Sigmoid colon (tissue), 7 donors: Measurements from ENCODE around the gene NOL3. TPM values are rescaled to one million over a fixed set of nuclear protein-coding genes. Genes with fewer than 3 reads are reported as not detected.
A peak's percentile ranks its signal among the peaks of the same experiment; 100 is the strongest.
"Not testable (repeated sequence)": the region's sequence is repeated elsewhere in the genome, so short reads cannot be mapped to it uniquely, and the experiment has no call there.

ENCODE experiments used
- DNase-seq: peaks from one replicate; pipeline ENCODE4 v3.0.0-alpha.2; 2019
- H3K27ac ChIP-seq, 4 donors: fragments of 200-600 bp; sonication (generic); one replicate each; pipeline ENCODE4 v1.5.1; 2016 to 2019; ENCODE audit warnings: mild to moderate bottlenecking in 1 of 4
- H3K27me3 ChIP-seq, 3 donors: fragments of 200-600 bp; sonication (generic); one replicate each; pipeline ENCODE4 v1.5.1; 2019; ENCODE audit warnings: mild to moderate bottlenecking in 1 of 3
- H3K36me3 ChIP-seq, 4 donors: fragments of 200-600 bp; sonication (generic); one replicate each; pipeline ENCODE4 v1.5.1; 2016 to 2019
- H3K4me1 ChIP-seq, 4 donors: fragments of 200-600 bp; sonication (generic); one replicate each; pipeline ENCODE4 v1.5.1; 2017 to 2019
- H3K4me3 ChIP-seq, 4 donors: fragments of 200-600 bp; sonication (generic); one replicate each; pipeline ENCODE4 v1.5.1; 2017 to 2019; ENCODE audit warnings: mild to moderate bottlenecking in 2 of 4, moderate library complexity in 1 of 4
- H3K9me3 ChIP-seq, 4 donors: fragments of 200-600 bp in 3 of 4; sonication (generic) in 3 of 4; one replicate each; pipeline versions ENCODE4 v1.5.1 to v1.6.1; 2013 to 2019
- CTCF ChIP-seq, 4 experiments: fragments of 450-650 bp in 3 of 4; fragments of 200-600 bp in 1 of 4; IDR thresholded peaks; one replicate each; pipeline ENCODE4 v1.5.1; 2016 to 2019; ENCODE audit warnings: antibody characterized with exemption in 4 of 4, mild to moderate bottlenecking in 3 of 4, moderate library complexity in 2 of 4
- EP300 ChIP-seq, 4 donors: sonication (generic); formaldehyde crosslinking; IDR thresholded peaks; one replicate each; pipeline ENCODE4 v1.6.1; 2017; ENCODE audit warnings: antibody characterized with exemption in 4 of 4
- POLR2A ChIP-seq, 2 donors: fragments of 450-650 bp; IDR thresholded peaks; one replicate each; pipeline ENCODE4 v1.6.1; 2016; ENCODE audit warnings: antibody characterized with exemption in 2 of 2, mild to moderate bottlenecking in 2 of 2, moderate library complexity in 2 of 2
- POLR2AphosphoS5 ChIP-seq, 4 donors: sonication (generic); formaldehyde crosslinking; IDR thresholded peaks; one replicate each; pipeline ENCODE4 v1.6.1; 2017; ENCODE audit warnings: antibody characterized with exemption in 4 of 4
- WGBS, 2 donors: extraction: QIAGEN DNeasy Blood & Tissue Kit; methylation state at CpG; one replicate each; pipeline ENCODE4 v1.1.7; 2013; 5-methylcytosine and 5-hydroxymethylcytosine counted together
- intact Hi-C: fragments of 100-400 bp; cut with DNase I; formaldehyde crosslinking; loops from one replicate; pipeline ENCODE4 v1.15.1; 2023
- polyA plus RNA-seq, 3 donors: library from polyadenylated mRNA; stranded (reverse); fragments of 200-250 nt; gene quantifications; one replicate each; pipeline ENCODE4 v1.2.3, GENCODE V29; 2013
- total RNA-seq, 4 donors: library from RNA; depleted of rRNA; stranded (reverse); fragments of >200 nt; gene quantifications; one replicate each; pipeline ENCODE4 v1.1.0, GENCODE V29; 2016
- donor health status: healthy with polysubstance abuse.
- donor health status: Bipolar disorder and iron deficiency.
- donor health status: healthy.

NOL3 gene
- total RNA-seq, result 10 to 100 TPM; 23.2 to 36.7 (median 25.9) TPM
- 10 to 100 TPM; 12.7 to 23.9 (median 13.2) TPM for polyA plus RNA-seq

- DNase-seq, result peak; percentile 94
- TF ChIP-seq POLR2A (IDR thresholded peaks at IDR 0.05) (no peak), POLR2AphosphoS5 (IDR thresholded peaks at IDR 0.05) (peak; percentile 47 to 80 (median 66)), EP300 (IDR thresholded peaks at IDR 0.05) (no peak)
- H3K27ac ChIP-seq, result peak within 1 kb of the TSS; percentile 87 to 95 (median 90)
- no peaks in the 10 kb centered on the region for H3K9me3 ChIP-seq
- H3K36me3 ChIP-seq, result no peaks in the 10 kb centered on the region
- 1% methylated on average over 50 of the region's 50 CpGs for WGBS, 2 donors
- H3K27me3 ChIP-seq, result peaks cover 8 to 10% (median 9%) of the 10 kb centered on the region in 3 donors
- H3K4me1 ChIP-seq, result peaks cover 0 to 64% (median 59%) of the 10 kb centered on the region in 4 donors
- H3K4me3 ChIP-seq, result peak within 1 kb of the TSS; percentile 29 to 57 (median 48)
- intact Hi-C loops, result no loop called here
Observed at GRCh38 chr16:67170168-67170948, at the start of gene NOL3. Gene NOL3, plus strand, starts transcription at chr16:67170538.

GRCh38 chr16:67122799-67123198 lies 47.5 kb upstream of the NOL3 start:
- H3K27ac ChIP-seq, H3K4me3 ChIP-seq, H3K4me1 ChIP-seq, H3K9me3 ChIP-seq, intact Hi-C loops, H3K27me3 ChIP-seq: not testable (repeated sequence)
- WGBS, 2 donors, result 96 to 98% methylated on average over 5 of the region's 5 CpGs
- DNase-seq, result peak; percentile 44
- peaks cover 0 to 73% (median 28%) of the 10 kb centered on the region in 4 donors for H3K36me3 ChIP-seq

GRCh38 chr16:67128417-67128816 lies 41.9 kb upstream of the NOL3 start:
- DNase-seq, result no peak
- H3K9me3 ChIP-seq, result no peaks in the 10 kb centered on the region
- no peak overlapping the region for H3K27ac ChIP-seq
- H3K27me3 ChIP-seq, result no peaks in the 10 kb centered on the region
- intact Hi-C loops, result no loop called here
- H3K4me3 ChIP-seq, result no peak overlapping the region
- TF ChIP-seq EP300 (IDR thresholded peaks at IDR 0.05) (no peak), POLR2A (IDR thresholded peaks at IDR 0.05) (no peak), POLR2AphosphoS5 (IDR thresholded peaks at IDR 0.05) (no peak), CTCF (IDR thresholded peaks at IDR 0.05) (no peak)
- H3K4me1 ChIP-seq, result no peaks in the 10 kb centered on the region
- peaks cover 0 to 79% (median 23%) of the 10 kb centered on the region in 4 donors for H3K36me3 ChIP-seq

- no peak overlapping the region for H3K4me3 ChIP-seq
- no peaks in the 10 kb centered on the region for H3K27me3 ChIP-seq
- no peaks in the 10 kb centered on the region for H3K9me3 ChIP-seq
- peaks cover 0 to 79% (median 23%) of the 10 kb centered on the region in 4 donors for H3K36me3 ChIP-seq
- no peak for TF ChIP-seq EP300 (IDR thresholded peaks at IDR 0.05)
- TF ChIP-seq CTCF (IDR thresholded peaks at IDR 0.05), result no peak
- WGBS, 2 donors, result 96% methylated on average over 3 of the region's 3 CpGs
- intact Hi-C loops, result no loop called here
- DNase-seq, result no peak
- no peaks in the 10 kb centered on the region for H3K4me1 ChIP-seq
- no peak overlapping the region for H3K27ac ChIP-seq
Observed at GRCh38 chr16:67128887-67129286, 41.5 kb upstream of the NOL3 start.

GRCh38 chr16:67129422-67129821 lies 40.9 kb upstream of the NOL3 start:
- Histone ChIP-seq H3K4me1 (no peaks in the 10 kb centered on the region), H3K27ac (no peak overlapping the region), H3K36me3 (peaks cover 4 to 79% (median 28%) of the 10 kb centered on the region in 4 donors), H3K9me3 (no peaks in the 10 kb centered on the region), H3K27me3 (no peaks in the 10 kb centered on the region), H3K4me3 (no peak overlapping the region)
- intact Hi-C loops, result no loop called here
- WGBS, 2 donors, result 97 to 98% methylated on average over 3 of the region's 3 CpGs
- no peak for DNase-seq
- no peak for TF ChIP-seq POLR2A (IDR thresholded peaks at IDR 0.05)
- no peak for TF ChIP-seq CTCF (IDR thresholded peaks at IDR 0.05)
- no peak for TF ChIP-seq EP300 (IDR thresholded peaks at IDR 0.05)
- TF ChIP-seq POLR2AphosphoS5 (IDR thresholded peaks at IDR 0.05), result no peak
